GM20000 (cell line): Measurements from ENCODE around the gene GRID1.

Experiments
- DNase-seq: peaks from one replicate; pipeline ENCODE4 v3.0.0; 2012; ENCODE audit warnings: low spot score
- CTCF ChIP-seq: IDR thresholded peaks from 2 replicates; pipeline ENCODE4 v1.5.1; 2012; ENCODE audit warnings: mild to moderate bottlenecking, control low read depth; ENCODE audit errors: extremely low read depth, missing control alignments

Gene GRID1

GRCh38 chr10:86189891-86190290 is 176.7 kb downstream of the GRID1 start:
- DNase-seq = no peak
- no peak for TF ChIP-seq CTCF

DNA sequence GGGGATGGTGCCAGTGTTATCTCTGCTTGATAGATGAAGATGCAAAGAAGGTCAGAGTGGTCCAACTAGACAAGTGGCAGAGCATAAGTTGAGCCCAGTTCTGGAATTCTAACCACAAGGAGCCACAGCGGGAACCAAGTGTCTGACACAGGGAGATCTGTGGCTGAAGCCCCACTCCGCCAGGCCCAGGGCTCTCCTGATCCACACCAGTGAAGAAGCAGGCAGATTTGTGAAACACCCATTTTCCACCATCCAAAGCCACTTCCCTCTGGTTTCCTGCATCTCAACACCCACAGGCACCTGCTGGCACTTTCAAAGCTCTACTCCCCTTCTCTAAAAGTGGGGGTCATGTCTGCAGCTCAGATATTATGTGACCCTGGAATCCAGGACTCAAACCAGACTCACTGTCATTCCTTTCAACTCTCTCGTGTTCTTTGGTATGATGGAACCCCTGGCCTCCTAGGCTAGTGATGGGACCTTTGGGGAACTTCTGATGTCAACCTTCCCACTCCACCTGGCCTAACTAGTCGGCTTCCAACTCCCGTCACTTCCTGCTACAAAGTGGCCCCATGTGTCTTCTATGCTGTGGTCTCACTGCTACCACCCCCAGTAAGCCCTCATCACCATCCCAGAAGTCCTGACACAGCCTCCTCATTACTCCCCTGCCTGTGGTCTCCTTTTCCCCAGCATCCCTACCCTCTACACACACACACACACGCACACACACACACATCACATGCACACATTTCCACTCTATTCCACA is 177.6 kb downstream of the GRID1 start:
- no peak for TF ChIP-seq CTCF
- DNase-seq = no peak

DNA sequence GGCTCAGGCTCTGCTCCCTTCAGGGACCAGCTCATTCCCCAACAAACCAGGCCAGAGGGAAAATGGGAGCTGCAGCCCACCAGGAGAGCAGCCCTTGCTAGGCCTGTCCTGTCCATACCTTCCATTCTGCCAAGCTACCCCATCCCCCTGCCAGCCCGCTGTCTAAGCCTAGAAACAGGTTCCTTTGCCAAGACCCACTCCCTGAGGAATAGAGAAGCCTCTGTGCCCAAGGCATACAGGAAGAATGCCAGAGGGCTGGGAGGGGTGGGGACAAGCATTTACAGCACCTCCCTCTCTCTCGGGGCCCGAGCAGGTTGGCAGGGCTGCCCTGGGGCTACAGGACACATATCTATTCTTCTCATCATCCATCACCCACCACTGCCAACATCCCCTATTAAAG is 178.3 kb downstream of the GRID1 start:
- no peak for TF ChIP-seq CTCF
- DNase-seq = no peak

- TF ChIP-seq CTCF = no peak
Observed at GRCh38 chr10:86187499-86188239, 178.9 kb downstream of the GRID1 start.

GRCh38 chr10:86186633-86187032 is 180.0 kb downstream of the GRID1 start:
- TF ChIP-seq CTCF = no peak
- DNase-seq = no peak

More at GRCh38 chr10:86187499-86188239, 178.9 kb downstream of the GRID1 start:
- no peak for DNase-seq

- no peak for TF ChIP-seq CTCF
- no peak for DNase-seq
Observed at GRCh38 chr10:86182595-86182994, 184.0 kb downstream of the GRID1 start.

DNA sequence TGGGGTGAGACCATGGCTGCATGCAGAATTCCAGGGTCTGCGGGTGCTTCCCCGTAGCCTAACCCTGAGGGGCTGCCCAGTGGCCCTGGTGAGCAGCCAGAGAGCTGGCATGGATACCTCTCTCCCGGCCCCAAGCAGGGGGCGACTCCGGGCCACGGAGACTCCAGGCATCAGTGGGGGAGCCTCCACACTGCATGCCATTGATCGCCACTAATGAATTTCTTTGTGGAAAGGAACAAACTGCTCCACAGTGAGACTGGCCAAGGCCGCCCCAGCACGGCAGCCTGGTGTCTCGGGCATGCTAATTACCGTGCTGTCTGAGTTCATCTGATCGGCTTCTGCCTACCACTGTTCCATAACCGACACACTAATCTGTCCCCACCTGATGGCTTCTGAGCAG is 184.4 kb downstream of the GRID1 start:
- DNase-seq = no peak
- TF ChIP-seq CTCF = no peak
